T-cell (primary cell): Measurements from ENCODE around the gene SCT. TPM values are rescaled to one million over a fixed set of nuclear protein-coding genes. Genes with fewer than 3 reads are reported as not detected.

ENCODE experiments used
- ATAC-seq, 4 experiments: fragments of 200-7000 bp in 3 of 4; fragments of 150-1000 bp in 1 of 4; cut with Tn5 transposase; replicated peaks in 1 of 4; 1 replicate in 3 of 4; 2 replicates in 1 of 4; pipeline ENCODE4 v1.10.0; 2021; ENCODE audit warnings: moderate library complexity in 3 of 4, mild to moderate bottlenecking in 2 of 4, moderate number of reproducible peaks in 1 of 4
- CTCF ChIA-PET, 2 donors: fragments of 300-600 bp; sonication (Branson Sonifier 250); formaldehyde crosslinking; loops; one replicate each; lab custom pipeline; 2022; ENCODE audit warnings: antibody characterized with exemption in 2 of 2; lab: Charles Lee
- POLR2A ChIA-PET, 2 donors: fragments of 300-600 bp; sonication (Branson Sonifier 250); formaldehyde crosslinking; loops; one replicate each; lab custom pipeline; 2022; ENCODE audit warnings: antibody characterized with exemption in 2 of 2; lab: Charles Lee
- DNase-seq, 35 experiments: peaks; one replicate each; pipeline versions ENCODE4 v3.0.0 to v3.0.0-alpha.2; 2013 to 2023
- H3K27ac ChIP-seq: one replicate; pipeline ENCODE4 v1.5.1; 2013; ENCODE audit warnings: low read length
- H3K27me3 ChIP-seq, 2 experiments: replicated peaks in 1 of 2; 1 replicate in 1 of 2; 2 replicates in 1 of 2; pipeline versions ENCODE4 v1.6.1 to v1.7.0; 2013; ENCODE audit warnings: low read length in 1 of 2, mixed read lengths in 1 of 2; ENCODE audit not compliant: control insufficient read depth in 2 of 2, insufficient read depth in 2 of 2; ENCODE audit errors: extremely low read depth in 1 of 2
- H3K36me3 ChIP-seq, 2 donors: 1 replicate in 1 of 2; 2 replicates in 1 of 2; pipeline versions ENCODE4 v1.6.1 to v1.7.0; 2013; ENCODE audit warnings: low read length in 1 of 2; ENCODE audit not compliant: control insufficient read depth in 2 of 2, insufficient read depth in 1 of 2; ENCODE audit errors: extremely low read depth in 1 of 2
- H3K4me1 ChIP-seq, 2 experiments: 1 replicate in 1 of 2; 2 replicates in 1 of 2; pipeline versions ENCODE4 v1.6.1 to v1.7.0; 2013; ENCODE audit warnings: low read length in 2 of 2, mixed read lengths in 1 of 2; ENCODE audit not compliant: insufficient read depth in 2 of 2, control insufficient read depth in 1 of 2; ENCODE audit errors: extremely low read depth in 1 of 2
- H3K4me3 ChIP-seq, 2 donors: 1 replicate in 1 of 2; 2 replicates in 1 of 2; pipeline versions ENCODE4 v1.5.1 to v1.7.0; 2013; ENCODE audit warnings: mild to moderate bottlenecking in 2 of 2, low read length in 1 of 2, moderate library complexity in 1 of 2; ENCODE audit not compliant: control insufficient read depth in 1 of 2; ENCODE audit errors: extremely low read depth in 1 of 2
- H3K9me3 ChIP-seq: 2 replicates; pipeline ENCODE4 v1.7.0; 2013
- H3K27ac Mint-ChIP-seq, 2 donors: one replicate each; pipeline ENCODE4 v1.8.0; 2020 to 2021; ENCODE audit warnings: mild to moderate bottlenecking in 2 of 2, mixed read lengths in 2 of 2
- H3K27me3 Mint-ChIP-seq, 2 donors: one replicate each; pipeline ENCODE4 v1.8.0; 2021 to 2022; ENCODE audit warnings: mixed read lengths in 2 of 2
- H3K36me3 Mint-ChIP-seq: one replicate; pipeline ENCODE4 v1.8.0; 2021; ENCODE audit warnings: mixed read lengths
- H3K4me1 Mint-ChIP-seq, 3 donors: one replicate each; pipeline ENCODE4 v1.8.0; 2020 to 2022; ENCODE audit warnings: mixed read lengths in 3 of 3, mild to moderate bottlenecking in 1 of 3
- H3K4me3 Mint-ChIP-seq, 3 donors: one replicate each; pipeline ENCODE4 v1.8.0; 2020 to 2022; ENCODE audit warnings: mild to moderate bottlenecking in 3 of 3, mixed read lengths in 3 of 3, moderate library complexity in 3 of 3
- H3K9me3 Mint-ChIP-seq, 3 donors: one replicate each; pipeline ENCODE4 v1.8.0; 2020 to 2022; ENCODE audit warnings: mixed read lengths in 3 of 3
- WGBS: methylation state at CpG from one replicate; pipeline ENCODE4 v1.1.5; 2013; ENCODE audit warnings: missing lambda C conversion rate; ENCODE audit not compliant: insufficient coverage; 5-methylcytosine and 5-hydroxymethylcytosine counted together
- total RNA-seq, 35 experiments: library from RNA in 6 of 35; stranded (reverse) in 6 of 35; fragments of 120-200 nt in 1 of 35; gene quantifications; one replicate each; pipeline versions ENCODE4 v1.2.1 to v1.2.4 and lab custom pipeline; 2013 to 2026

The SCT gene
- total RNA-seq, 5 donors from 2014 or later (not counting 1 experiment from before 2014, with no cell fraction given) = not detected

GRCh38 chr11:603154-603553 is 23.8 kb downstream of the SCT start:
- peaks cover 46 to 84% of the 10 kb centered on the region in 2 donors for H3K36me3 ChIP-seq
- H3K27me3 ChIP-seq = no peaks in the 10 kb centered on the region
- no peak overlapping the region for H3K27ac Mint-ChIP-seq
- ATAC-seq (no peak), DNase-seq (no peak)
- WGBS = 96% methylated on average over 7 of the region's 13 CpGs
- peaks cover 29% of the 10 kb centered on the region for H3K36me3 Mint-ChIP-seq
- no peaks in the 10 kb centered on the region for H3K27me3 Mint-ChIP-seq
- ChIA-PET CTCF (interaction anchor here in 1 of 2 donors (0.6 kb wide), 1 partner anchor 66 kb away, joined by 3 read pairs; the partner anchor contains the start of gene LRRC56), POLR2A (no interaction called here)
- H3K9me3 ChIP-seq = no peaks in the 10 kb centered on the region
- H3K9me3 Mint-ChIP-seq = no peaks in the 10 kb centered on the region
- H3K4me3 Mint-ChIP-seq = no peak overlapping the region
- no peaks in the 10 kb centered on the region for H3K4me1 Mint-ChIP-seq
- no peaks in the 10 kb centered on the region for H3K4me1 ChIP-seq
- H3K27ac ChIP-seq = no peak overlapping the region
- no peak overlapping the region for H3K4me3 ChIP-seq

GRCh38 chr11:601573-602245 is 25.3 kb downstream of the SCT start:
- no peaks in the 10 kb centered on the region for H3K27me3 Mint-ChIP-seq
- no peak overlapping the region for H3K4me3 ChIP-seq
- no peaks in the 10 kb centered on the region for H3K4me1 Mint-ChIP-seq
- ChIA-PET CTCF (interaction anchor here in 1 of 2 donors (0.7 kb wide), 1 partner anchor 1958 kb away, joined by 5 read pairs; no protein-coding TSS in a partner anchor), POLR2A (interaction anchor here in 1 of 2 donors (0.7 kb wide), 1 partner anchor 356 kb away, joined by 6 read pairs; no protein-coding TSS in a partner anchor)
- no peak overlapping the region for H3K27ac Mint-ChIP-seq
- no peak overlapping the region for H3K4me3 Mint-ChIP-seq
- no peak overlapping the region for H3K27ac ChIP-seq
- ATAC-seq (no peak), DNase-seq (no peak)
- no peaks in the 10 kb centered on the region for H3K9me3 ChIP-seq
- H3K27me3 ChIP-seq = no peaks in the 10 kb centered on the region
- no peaks in the 10 kb centered on the region for H3K9me3 Mint-ChIP-seq
- H3K36me3 Mint-ChIP-seq = peaks cover 33% of the 10 kb centered on the region
- 96% methylated on average over 13 of the region's 23 CpGs for WGBS
- peaks cover 0 to under 1% of the 10 kb centered on the region in 2 experiments for H3K4me1 ChIP-seq
- peaks cover 37 to 81% of the 10 kb centered on the region in 2 donors for H3K36me3 ChIP-seq

GRCh38 chr11:598005-598680 is 28.8 kb downstream of the SCT start:
- ChIA-PET CTCF (no interaction called here), POLR2A (no interaction called here)
- Mint-ChIP-seq H3K9me3 (no peaks in the 10 kb centered on the region), H3K27ac (no peak overlapping the region), H3K4me1 (peaks cover 0 to 9% (median 8%) of the 10 kb centered on the region in 3 donors), H3K4me3 (no peak overlapping the region), H3K27me3 (no peaks in the 10 kb centered on the region), H3K36me3 (peaks cover 25% of the 10 kb centered on the region)
- H3K4me3 ChIP-seq = no peak overlapping the region
- ATAC-seq (no peak), DNase-seq (no peak)
- H3K36me3 ChIP-seq = peaks cover 45 to 81% of the 10 kb centered on the region in 2 donors
- WGBS = 96% methylated on average over 22 of the region's 30 CpGs
- no peaks in the 10 kb centered on the region for H3K27me3 ChIP-seq
- H3K27ac ChIP-seq = no peak overlapping the region
- H3K9me3 ChIP-seq = no peaks in the 10 kb centered on the region
- peaks cover 0 to 11% of the 10 kb centered on the region in 2 experiments for H3K4me1 ChIP-seq

GRCh38 chr11:597166-597725 is 29.7 kb downstream of the SCT start:
- Mint-ChIP-seq H3K36me3 (peaks cover 31% of the 10 kb centered on the region), H3K9me3 (no peaks in the 10 kb centered on the region), H3K4me3 (no peak overlapping the region), H3K4me1 (peaks cover 0 to 9% (median 8%) of the 10 kb centered on the region in 3 donors), H3K27me3 (no peaks in the 10 kb centered on the region), H3K27ac (peak overlapping the region in 1 of 2 donors; percentile 39)
- 95% methylated on average over 21 of the region's 29 CpGs for WGBS
- Histone ChIP-seq H3K9me3 (no peaks in the 10 kb centered on the region), H3K36me3 (peaks cover 48 to 85% of the 10 kb centered on the region in 2 donors), H3K27me3 (no peaks in the 10 kb centered on the region), H3K4me3 (no peak overlapping the region), H3K4me1 (peaks cover 0 to 11% of the 10 kb centered on the region in 2 experiments), H3K27ac (no peak overlapping the region)
- POLR2A ChIA-PET = no interaction called here
- DNase-seq (no peak), ATAC-seq (peak in 2 of 4 experiments; percentile 24 to 28)
- CTCF ChIA-PET = no interaction called here

GRCh38 chr11:596374-596773 is 30.6 kb downstream of the SCT start:
- H3K36me3 ChIP-seq = peaks cover 43 to 82% of the 10 kb centered on the region in 2 donors
- ATAC-seq (peak in 1 of 4 experiments; percentile 36), DNase-seq (no peak)
- no peaks in the 10 kb centered on the region for H3K27me3 ChIP-seq
- Mint-ChIP-seq H3K4me1 (peaks cover 0 to 9% (median 8%) of the 10 kb centered on the region in 3 donors), H3K27me3 (no peaks in the 10 kb centered on the region), H3K27ac (peak overlapping the region in 1 of 2 donors; percentile 75), H3K4me3 (no peak overlapping the region), H3K9me3 (no peaks in the 10 kb centered on the region), H3K36me3 (peaks cover 28% of the 10 kb centered on the region)
- no peak overlapping the region for H3K4me3 ChIP-seq
- H3K4me1 ChIP-seq = peaks cover 0 to 11% of the 10 kb centered on the region in 2 experiments
- H3K27ac ChIP-seq = no peak overlapping the region
- 76% methylated on average over 7 of the region's 10 CpGs for WGBS
- no peaks in the 10 kb centered on the region for H3K9me3 ChIP-seq
- POLR2A ChIA-PET = no interaction called here
- CTCF ChIA-PET = no interaction called here

- Histone ChIP-seq H3K36me3 (peaks cover 36 to 85% of the 10 kb centered on the region in 2 donors), H3K4me1 (peaks cover 0 to 11% of the 10 kb centered on the region in 2 experiments), H3K4me3 (no peak overlapping the region), H3K27ac (no peak overlapping the region), H3K9me3 (no peaks in the 10 kb centered on the region), H3K27me3 (no peaks in the 10 kb centered on the region)
- POLR2A ChIA-PET = no interaction called here
- Mint-ChIP-seq H3K36me3 (peaks cover 26% of the 10 kb centered on the region), H3K4me3 (no peak overlapping the region), H3K9me3 (no peaks in the 10 kb centered on the region), H3K27ac (no peak overlapping the region), H3K27me3 (no peaks in the 10 kb centered on the region), H3K4me1 (peaks cover 0 to 9% (median 8%) of the 10 kb centered on the region in 3 donors)
- ATAC-seq (no peak), DNase-seq (no peak)
- CTCF ChIA-PET = no interaction called here
- WGBS = 95% methylated on average over 6 of the region's 10 CpGs
Observed at GRCh38 chr11:595400-595799, 31.6 kb downstream of the SCT start.
